Type B pancreatic cell (in vitro differentiated cells): ENCODE results near the gene RAD17. TPM values are rescaled to one million over a fixed set of nuclear protein-coding genes. Genes with fewer than 3 reads are reported as not detected.
"Not testable (repeated sequence)": the region's sequence is repeated elsewhere in the genome, so short reads cannot be mapped to it uniquely, and the experiment has no call there.

ENCODE experiments used
- DNase-seq: peaks from one replicate; pipeline ENCODE4 v3.0.0; 2021; ENCODE audit warnings: mixed read lengths; ENCODE audit not compliant: unreplicated experiment; ENCODE audit errors: extremely low spot score
- H3K27ac Mint-ChIP-seq: 2 replicates; pipeline ENCODE4 v1.8.0; 2021; ENCODE audit warnings: mild to moderate bottlenecking, mixed read lengths
- H3K27me3 Mint-ChIP-seq: 2 replicates; pipeline ENCODE4 v1.8.0; 2021; ENCODE audit warnings: mixed read lengths
- H3K36me3 Mint-ChIP-seq: 2 replicates; pipeline ENCODE4 v1.8.0; 2021; ENCODE audit warnings: mixed read lengths
- H3K4me1 Mint-ChIP-seq: one replicate; pipeline ENCODE4 v1.8.0; 2021; ENCODE audit warnings: mixed read lengths; ENCODE audit not compliant: unreplicated experiment
- H3K4me3 Mint-ChIP-seq: 2 replicates; pipeline ENCODE4 v1.8.0; 2021; ENCODE audit warnings: mild to moderate bottlenecking, mixed read lengths
- H3K9me3 Mint-ChIP-seq: 2 replicates; pipeline ENCODE4 v1.8.0; 2021; ENCODE audit warnings: mixed read lengths
- CTCF ChIP-seq: fragments of 200-600 bp; sonication (generic); conservative IDR thresholded peaks from 2 replicates; pipeline ENCODE4 v1.5.0; 2021; ENCODE audit warnings: antibody characterized with exemption, mild to moderate bottlenecking
- long read RNA-seq: library from polyadenylated mRNA; unstranded; transcript quantifications from one replicate; pipeline ENCODE4 v2.0.0, GENCODE V29; 2020
- total RNA-seq: library from RNA; stranded (reverse); gene quantifications from 2 replicates; pipeline ENCODE4 v1.2.1, GENCODE V29; 2021; ENCODE audit warnings: low replicate concordance

Gene RAD17
- 19.6 and 30.9 TPM in 2 replicates for total RNA-seq
- long read RNA-seq, transcript RAD17-204 (18 exons, 2,943 nt), result major isoform, 41 of 91 reads
- long read RNA-seq, transcript RAD17-220 (18 exons, 3,057 nt), result minor isoform, 10 of 91 reads
- long read RNA-seq, partial matches to known transcripts, result 18 of 91 reads
- long read RNA-seq, other reads (novel, unspliced or antisense), result 22 of 91 reads

- H3K4me3 Mint-ChIP-seq, result peak within 1 kb of the TSS; percentile 98
- no peaks in the 10 kb centered on the region for H3K27me3 Mint-ChIP-seq
- H3K36me3 Mint-ChIP-seq, result peaks cover 17% of the 10 kb centered on the region
- H3K27ac Mint-ChIP-seq, result peak within 1 kb of the TSS; percentile 98
- H3K9me3 Mint-ChIP-seq, result no peaks in the 10 kb centered on the region
- peaks cover 24% of the 10 kb centered on the region for H3K4me1 Mint-ChIP-seq
- DNase-seq, result peak; percentile 91
- TF ChIP-seq CTCF, result peak; percentile 29
These were observed at the start of gene RAD17, which contains the start of the genes AK6 and TAF9 for GRCh38 chr5:69369340-69370121. Gene RAD17 (plus strand): TSS chr5:69369818. CDS start chr5:69372209, 2,391 bp downstream. Gene AK6 (minus strand): TSS chr5:69369520. CDS start chr5:69369490, 30 bp downstream. Gene TAF9 (minus strand): TSS chr5:69369520. CDS start chr5:69365737, 3,783 bp downstream.

- H3K27ac Mint-ChIP-seq, result no peak overlapping the region
- no peaks in the 10 kb centered on the region for H3K9me3 Mint-ChIP-seq
- H3K4me1 Mint-ChIP-seq, result no peaks in the 10 kb centered on the region
- DNase-seq, result no peak
- H3K4me3 Mint-ChIP-seq, result no peak overlapping the region
- no peaks in the 10 kb centered on the region for H3K36me3 Mint-ChIP-seq
- no peaks in the 10 kb centered on the region for H3K27me3 Mint-ChIP-seq
- no peak for TF ChIP-seq CTCF
These were observed 43.3 kb upstream of the RAD17 start for GRCh38 chr5:69326365-69326764.

- Mint-ChIP-seq H3K4me3 (no peak overlapping the region), H3K27ac (no peak overlapping the region), H3K27me3 (peaks cover 2% of the 10 kb centered on the region), H3K9me3 (no peaks in the 10 kb centered on the region), H3K36me3 (no peaks in the 10 kb centered on the region), H3K4me1 (peaks cover 12% of the 10 kb centered on the region)
- no peak for DNase-seq
- no peak for TF ChIP-seq CTCF
These were observed 39.6 kb upstream of the RAD17 start for GRCh38 chr5:69329905-69330489.

- peak overlapping the region; percentile 67 for H3K27ac Mint-ChIP-seq
- peaks cover 2% of the 10 kb centered on the region for H3K27me3 Mint-ChIP-seq
- H3K4me3 Mint-ChIP-seq, result peak overlapping the region; percentile 90
- no peaks in the 10 kb centered on the region for H3K36me3 Mint-ChIP-seq
- H3K4me1 Mint-ChIP-seq, result peaks cover 12% of the 10 kb centered on the region
- no peaks in the 10 kb centered on the region for H3K9me3 Mint-ChIP-seq
- DNase-seq, result no peak
- TF ChIP-seq CTCF, result no peak
These were observed 37.8 kb upstream of the RAD17 start for GRCh38 chr5:69331528-69332445.

GRCh38 chr5:69333668-69334315 lies 35.8 kb upstream of the RAD17 start:
- H3K4me1 Mint-ChIP-seq, result peaks cover 12% of the 10 kb centered on the region
- not testable (repeated sequence) for H3K27me3 Mint-ChIP-seq, H3K36me3 Mint-ChIP-seq, H3K9me3 Mint-ChIP-seq, H3K27ac Mint-ChIP-seq, H3K4me3 Mint-ChIP-seq
- DNase-seq, result peak; percentile 34
